GM12874 (cell line): ENCODE data around the gene OPRPN.

Source experiments
- CTCF ChIP-seq: IDR thresholded peaks from 2 replicates; pipeline ENCODE4 v1.5.1; 2011; ENCODE audit warnings: low read depth, mild to moderate bottlenecking, control low read depth, low read length, moderate library complexity; ENCODE audit not compliant: insufficient read depth

Gene OPRPN

GRCh38 chr4:70397580-70397979 lies at the start of gene OPRPN:
OPRPN (plus strand) TSS chr4:70397940; CDS start chr4:70399286, 1,346 bp downstream.
- no peak for TF ChIP-seq CTCF

DNA sequence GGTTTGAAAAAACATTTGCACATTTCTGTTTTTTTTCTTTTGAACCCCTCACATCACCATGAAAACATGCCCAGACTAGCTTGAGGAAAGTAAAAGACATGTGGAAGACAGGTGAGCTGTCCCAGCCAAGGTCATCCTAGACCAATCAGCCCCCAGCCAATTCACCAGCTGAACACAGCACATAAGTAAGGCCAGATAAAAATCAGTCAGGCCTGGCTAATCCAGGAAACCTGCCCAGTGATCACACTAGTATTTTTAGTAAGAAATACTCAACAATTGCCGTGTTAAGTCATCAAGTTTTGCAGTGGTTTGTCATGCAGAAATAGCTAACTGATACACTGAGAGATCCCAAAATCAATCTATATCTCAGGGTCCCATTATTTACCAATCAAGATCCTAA lies 41.6 kb upstream of the OPRPN start:
- no peak for TF ChIP-seq CTCF

GRCh38 chr4:70359115-70359661 lies 38.6 kb upstream of the OPRPN start:
- TF ChIP-seq CTCF = no peak

- TF ChIP-seq CTCF = no peak
These were observed 37.3 kb upstream of the OPRPN start, which contains the start of gene SMR3A for GRCh38 chr4:70360460-70360859. SMR3A (plus strand) TSS chr4:70360760; CDS start chr4:70362116, 1,356 bp downstream.

DNA sequence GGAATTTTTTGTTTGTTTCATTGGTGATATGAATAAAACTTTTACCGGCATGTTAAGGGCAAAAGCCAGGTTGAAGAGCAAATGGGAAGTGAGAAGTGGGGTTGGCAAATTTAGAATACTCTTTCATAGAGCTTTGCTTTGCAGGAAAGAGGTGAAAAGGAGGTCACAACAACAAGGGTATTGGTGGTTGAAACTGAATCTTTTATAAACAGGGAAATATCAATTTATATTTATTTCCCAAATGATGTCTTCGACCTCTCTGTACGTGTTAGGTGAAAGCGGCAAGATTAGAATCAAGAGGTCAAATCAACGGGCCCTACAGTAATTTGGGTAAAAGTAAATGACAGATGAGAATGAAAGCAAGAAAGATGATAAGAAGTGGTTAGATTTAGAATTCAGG lies 33.7 kb upstream of the OPRPN start:
- TF ChIP-seq CTCF = no peak

- TF ChIP-seq CTCF = no peak
These were observed 32.3 kb upstream of the OPRPN start for GRCh38 chr4:70365479-70365878.

DNA sequence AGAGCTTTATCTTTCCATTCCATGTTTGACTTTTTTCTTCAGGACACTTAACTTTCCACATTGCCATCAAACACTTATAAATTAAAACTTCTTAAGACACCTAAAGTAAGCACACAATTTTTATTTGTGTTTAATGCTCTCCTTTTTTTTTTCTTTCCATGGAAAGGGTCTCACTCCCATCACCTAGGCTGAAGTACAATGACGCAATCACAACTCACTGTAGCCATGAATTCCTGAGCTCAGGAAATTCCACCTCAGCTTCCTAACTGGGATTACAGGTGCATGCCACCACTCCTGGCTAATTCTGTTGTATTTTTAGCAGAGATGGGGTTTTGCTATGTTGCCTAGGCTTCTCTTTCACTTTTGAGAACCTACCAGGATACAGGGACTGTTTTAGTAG lies 29.9 kb upstream of the OPRPN start:
- no peak for TF ChIP-seq CTCF
